Measurements from ENCODE around the gene ZNF701. TPM values are rescaled to one million over a fixed set of nuclear protein-coding genes. Genes with fewer than 3 reads are reported as not detected.
"Not testable (repeated sequence)": the region's sequence is repeated elsewhere in the genome, so short reads cannot be mapped to it uniquely, and the experiment has no call there.

The ZNF701 gene
- total RNA-seq, 1 experiment from 2014 or later: 9.0 TPM

- no peak overlapping the region for H3K9ac ChIP-seq (ENCODE audit: low read length)
- no TSS peak for BruUV-seq (replicated peaks)
- POLR2A ChIA-PET: no interaction called here
- no peak for ATAC-seq
- no peaks in the 10 kb centered on the region for H3K9me3 ChIP-seq (ENCODE audit: control insufficient read depth in 1 of 2, insufficient read depth in 1 of 2, low read depth in 1 of 2, low read length in 2 of 2)
- no peak overlapping the region for H3K4me3 ChIP-seq (replicated peaks in 1 of 2; ENCODE audit: low read depth in 1 of 2, low read length in 2 of 2)
- RAD21 ChIA-PET (ENCODE audit: low non-redundant PET in 1 of 2, low total read pairs in 2 of 2, uncharacterized antibody in 2 of 2, unreplicated experiment in 2 of 2): no interaction called here
- no peaks in the 10 kb centered on the region for H3K4me1 ChIP-seq (ENCODE audit: control insufficient read depth in 1 of 2, insufficient read depth in 2 of 2, low read length in 2 of 2)
- no peak for TF ChIP-seq RAD21 (IDR thresholded peaks at IDR 0.05; ENCODE audit: low read depth)
- TF ChIP-seq YY1 (IDR thresholded peaks at IDR 0.05; ENCODE audit: extremely low read depth, insufficient replicate concordance, low read depth, low read length): no peak
- no peak for TF ChIP-seq ZFX (IDR thresholded peaks at IDR 0.05)
- no peak for TF ChIP-seq ELF1 (IDR thresholded peaks at IDR 0.05; ENCODE audit: borderline replicate concordance, low read depth)
- TF ChIP-seq FOSL1 (IDR thresholded peaks at IDR 0.05; ENCODE audit: low read depth): no peak
- TF ChIP-seq ATF3 (IDR thresholded peaks at IDR 0.05): no peak
- TF ChIP-seq POLR2A (IDR thresholded peaks at IDR 0.05; ENCODE audit: borderline replicate concordance, extremely low read depth, insufficient read depth, insufficient read length): no peak
- TF ChIP-seq TCF7L2 (IDR thresholded peaks at IDR 0.05; ENCODE audit: borderline replicate concordance, extremely low read depth, insufficient read depth, insufficient read length): no peak
- TF ChIP-seq EGR1 (IDR thresholded peaks at IDR 0.05; ENCODE audit: low read depth): no peak
- no peak for TF ChIP-seq POLR2AphosphoS5 (IDR thresholded peaks at IDR 0.05; ENCODE audit: low read depth, low read length)
- TF ChIP-seq EZH2phosphoT487 (IDR thresholded peaks at IDR 0.05; ENCODE audit: borderline replicate concordance): no peak
- no peak for TF ChIP-seq EZH2 (IDR thresholded peaks at IDR 0.05)
- TF ChIP-seq CTCF (IDR thresholded peaks at IDR 0.05 in 2 of 3, conservative IDR thresholded peaks at IDR 0.05 in 1 of 3; ENCODE audit: borderline replicate concordance in 1 of 3, insufficient read depth in 1 of 3, low read depth in 2 of 3, low read length in 2 of 3): no peak
- no peak for TF ChIP-seq CEBPB (IDR thresholded peaks at IDR 0.05; ENCODE audit: low read depth)
- TF ChIP-seq ZNF274 (IDR thresholded peaks at IDR 0.05; ENCODE audit: low read depth, low read length): no peak
- no peak for TF ChIP-seq JUND (IDR thresholded peaks at IDR 0.05)
- no peak overlapping the region for H2AFZ ChIP-seq (ENCODE audit: low read depth, low read length, poor library complexity, severe bottlenecking)
- H4K20me1 ChIP-seq (ENCODE audit: insufficient read depth): no peaks in the 10 kb centered on the region
- no peaks in the 10 kb centered on the region for H3K79me2 ChIP-seq (ENCODE audit: insufficient read depth, low read length)
- no peaks in the 10 kb centered on the region for H3K27me3 ChIP-seq (ENCODE audit: insufficient read depth, low read length)
- CTCF ChIA-PET: no interaction called here
- DNase-seq (ENCODE audit: low read depth, low spot score): no peak
- no peaks in the 10 kb centered on the region for H3K9me2 ChIP-seq (ENCODE audit: insufficient read depth)
- peaks cover 0 to 6% of the 10 kb centered on the region in 2 experiments; a peak in 1 of 4 replicates for H3K36me3 ChIP-seq (ENCODE audit: control insufficient read depth in 1 of 2, insufficient read depth in 2 of 2, low read length in 2 of 2)
- no peak overlapping the region for H3K4me2 ChIP-seq (ENCODE audit: low read length)
- no peak overlapping the region for H3K27ac ChIP-seq (ENCODE audit: low read depth, low read length)
- intact Hi-C loops (cut with micrococcal nuclease): no loop called here
Observed at GRCh38 chr19:52626915-52627314, 56.8 kb downstream of the ZNF701 start.

- POLR2A ChIA-PET; ATAC-seq; DNase-seq (ENCODE audit: low read depth, low spot score); intact Hi-C loops (cut with micrococcal nuclease); H3K9me3 ChIP-seq (ENCODE audit: control insufficient read depth in 1 of 2, insufficient read depth in 1 of 2, low read depth in 1 of 2, low read length in 2 of 2); H3K9me2 ChIP-seq (ENCODE audit: insufficient read depth); H3K27me3 ChIP-seq (ENCODE audit: insufficient read depth, low read length); H4K20me1 ChIP-seq (ENCODE audit: insufficient read depth); RAD21 ChIA-PET (ENCODE audit: low non-redundant PET in 1 of 2, low total read pairs in 2 of 2, uncharacterized antibody in 2 of 2, unreplicated experiment in 2 of 2); H2AFZ ChIP-seq (ENCODE audit: low read depth, low read length, poor library complexity, severe bottlenecking); H3K4me1 ChIP-seq (ENCODE audit: control insufficient read depth in 1 of 2, insufficient read depth in 2 of 2, low read length in 2 of 2); H3K4me3 ChIP-seq (replicated peaks in 1 of 2; ENCODE audit: low read depth in 1 of 2, low read length in 2 of 2); H3K79me2 ChIP-seq (ENCODE audit: insufficient read depth, low read length); H3K27ac ChIP-seq (ENCODE audit: low read depth, low read length); CTCF ChIA-PET; H3K9ac ChIP-seq (ENCODE audit: low read length); H3K4me2 ChIP-seq (ENCODE audit: low read length); H3K36me3 ChIP-seq (ENCODE audit: control insufficient read depth in 1 of 2, insufficient read depth in 2 of 2, low read length in 2 of 2); BruUV-seq (replicated peaks): not testable (repeated sequence)
Observed at GRCh38 chr19:52627441-52627840, 57.4 kb downstream of the ZNF701 start.
